DMS114 treated with DMSO at 0.1 percent for 48 hours (cell line): Measurements from ENCODE around the gene AMER2.
A peak's percentile ranks its signal among the peaks of the same experiment; 100 is the strongest.

Source experiments
- DNase-seq: peaks from one replicate; lab custom pipeline; 2025; ENCODE audit not compliant: unreplicated experiment; lab: John Stamatoyannopoulos, UW

The AMER2 gene

GRCh38 chr13:25153736-25154135 lies 18.4 kb downstream of the AMER2 start:
- DNase-seq, result no peak

DNA sequence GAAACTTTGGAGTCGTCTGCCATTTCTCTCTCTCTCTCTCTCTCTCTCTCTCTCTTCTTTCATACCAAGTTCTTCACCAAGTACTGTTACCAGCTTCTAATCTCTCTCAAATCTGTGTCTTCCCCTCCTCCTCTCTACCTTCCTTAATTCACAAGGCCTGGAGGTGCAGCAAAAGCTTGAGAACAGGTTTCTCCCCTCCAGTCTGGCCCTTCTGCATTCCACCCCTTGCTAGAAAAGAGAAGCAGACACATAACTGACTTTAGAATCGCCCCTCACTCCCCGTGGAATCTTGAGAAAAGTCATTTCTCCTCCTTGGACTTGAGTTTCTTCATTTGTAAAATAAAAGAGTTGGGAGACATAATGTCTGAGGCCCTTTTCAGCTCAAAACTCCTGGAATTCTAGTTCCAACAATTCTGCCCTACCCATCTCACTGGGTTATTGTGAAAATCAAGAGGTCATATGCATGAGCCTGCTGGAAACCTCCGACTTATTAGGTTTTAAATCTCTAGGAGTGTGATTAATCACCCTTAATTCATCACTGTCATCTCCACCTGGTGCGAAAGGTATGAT lies 20.4 kb downstream of the AMER2 start:
- DNase-seq, result no peak

DNA sequence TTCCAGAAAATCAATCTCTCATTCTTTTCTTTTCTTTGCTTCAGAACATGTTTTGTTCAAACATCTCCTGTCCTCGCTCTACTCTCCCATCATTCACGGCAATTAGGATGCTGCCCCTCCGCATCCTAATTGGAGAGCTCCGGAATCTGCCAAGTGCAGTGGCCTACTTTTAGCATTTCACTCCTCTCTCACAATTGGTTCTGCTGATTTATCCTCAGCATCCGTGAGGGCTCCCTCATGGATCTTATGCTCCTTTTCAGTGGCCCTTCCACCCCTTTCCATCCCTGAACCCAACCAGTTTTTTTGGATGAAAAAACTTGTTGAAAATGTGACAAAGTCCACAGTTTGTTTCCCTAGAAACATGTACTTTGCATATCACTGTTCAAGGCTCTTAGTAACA lies 22.4 kb downstream of the AMER2 start:
- no peak for DNase-seq

DNA sequence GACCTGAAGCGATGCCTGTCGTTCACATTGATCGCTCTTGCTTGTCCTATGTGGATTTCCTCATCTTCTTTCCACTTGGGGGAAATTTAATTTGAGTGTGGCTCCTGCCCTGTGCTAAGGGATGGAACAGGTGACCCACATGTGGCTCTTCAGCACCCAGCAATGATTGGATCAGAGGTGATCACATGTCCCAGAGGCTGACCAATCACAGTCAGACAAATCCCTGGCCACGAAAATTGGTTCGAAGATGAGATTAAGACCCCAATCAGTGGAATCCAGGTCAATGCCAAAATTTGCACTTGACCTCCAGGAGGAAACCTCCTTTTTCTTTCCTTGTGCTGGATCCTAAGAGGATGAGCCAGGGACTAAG lies 23.7 kb downstream of the AMER2 start:
- DNase-seq, result no peak

DNA sequence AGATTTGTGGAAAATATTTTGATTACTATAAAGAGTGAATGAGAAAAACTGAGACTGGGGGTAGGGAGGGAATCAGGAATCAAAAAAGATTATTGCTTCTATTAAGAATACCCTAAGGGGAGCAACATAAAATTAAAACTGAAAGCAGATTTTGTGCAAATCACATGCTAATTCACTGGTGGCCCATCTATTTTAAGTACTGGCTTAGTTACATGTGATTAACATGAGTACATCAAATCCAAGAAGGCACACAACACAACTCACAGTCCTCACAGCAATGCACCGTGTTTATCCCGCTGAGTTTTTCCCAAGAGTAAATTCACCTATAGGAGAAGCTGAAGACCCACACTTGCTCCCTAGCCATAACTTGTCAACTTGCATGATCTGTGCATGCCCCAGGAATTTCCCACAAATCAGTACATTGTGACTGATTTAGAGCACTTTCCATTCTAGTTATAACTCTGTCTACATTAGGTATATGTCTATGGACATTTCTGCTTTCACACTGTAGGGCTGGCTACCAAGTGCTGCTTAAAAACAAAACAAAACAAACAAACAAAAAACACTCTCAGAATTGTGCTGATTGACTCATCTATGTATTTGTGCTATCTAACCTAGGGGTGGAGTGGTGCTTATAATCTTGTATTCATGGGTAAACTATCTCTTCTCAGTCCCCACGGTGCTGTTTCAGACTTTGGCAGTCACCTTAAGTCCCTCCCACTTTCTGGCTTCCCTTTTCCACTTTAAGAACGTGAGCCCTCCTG lies 24.3 kb downstream of the AMER2 start:
- DNase-seq, result no peak

DNA sequence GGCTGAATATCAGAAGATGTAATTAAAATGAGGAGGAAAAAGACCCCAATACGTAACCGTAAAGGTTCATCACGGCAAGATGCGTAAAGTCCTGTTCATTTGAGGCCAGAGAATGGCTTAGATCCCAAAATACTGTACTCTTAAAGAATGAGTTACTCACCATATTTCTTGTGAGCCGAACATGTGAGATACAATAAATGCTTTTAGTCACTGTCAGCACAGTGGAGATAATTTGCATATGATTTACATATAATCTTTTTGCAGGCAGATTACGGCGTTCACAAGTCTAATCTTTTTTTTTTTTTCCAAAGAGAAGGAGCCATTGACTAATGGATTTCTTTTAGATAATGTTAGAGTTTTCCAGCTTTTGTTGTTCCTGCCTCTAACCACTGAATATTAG lies 28.4 kb downstream of the AMER2 start:
- no peak for DNase-seq

DNA sequence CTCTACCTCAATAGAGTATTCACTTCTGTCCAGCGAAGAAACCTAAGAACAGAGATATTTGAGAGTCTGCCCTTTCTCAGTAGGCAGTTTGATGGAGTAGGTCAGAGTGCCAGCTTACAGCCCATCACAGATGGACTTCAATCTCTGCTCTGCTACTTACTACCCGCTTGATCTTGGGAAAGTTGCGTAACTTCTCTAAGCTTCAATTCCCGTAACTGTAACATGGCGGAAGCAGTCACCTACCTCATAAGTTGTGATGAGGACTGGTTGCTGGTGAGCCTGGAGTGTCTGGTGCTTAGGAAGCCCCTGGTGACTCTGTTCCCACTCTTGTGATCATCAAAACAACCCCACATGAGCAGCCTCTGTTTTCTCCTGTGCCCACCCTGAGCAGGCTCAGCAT lies 31.0 kb downstream of the AMER2 start:
- no peak for DNase-seq

- no peak for DNase-seq
Observed at GRCh38 chr13:25137788-25138115, 34.3 kb downstream of the AMER2 start.

DNA sequence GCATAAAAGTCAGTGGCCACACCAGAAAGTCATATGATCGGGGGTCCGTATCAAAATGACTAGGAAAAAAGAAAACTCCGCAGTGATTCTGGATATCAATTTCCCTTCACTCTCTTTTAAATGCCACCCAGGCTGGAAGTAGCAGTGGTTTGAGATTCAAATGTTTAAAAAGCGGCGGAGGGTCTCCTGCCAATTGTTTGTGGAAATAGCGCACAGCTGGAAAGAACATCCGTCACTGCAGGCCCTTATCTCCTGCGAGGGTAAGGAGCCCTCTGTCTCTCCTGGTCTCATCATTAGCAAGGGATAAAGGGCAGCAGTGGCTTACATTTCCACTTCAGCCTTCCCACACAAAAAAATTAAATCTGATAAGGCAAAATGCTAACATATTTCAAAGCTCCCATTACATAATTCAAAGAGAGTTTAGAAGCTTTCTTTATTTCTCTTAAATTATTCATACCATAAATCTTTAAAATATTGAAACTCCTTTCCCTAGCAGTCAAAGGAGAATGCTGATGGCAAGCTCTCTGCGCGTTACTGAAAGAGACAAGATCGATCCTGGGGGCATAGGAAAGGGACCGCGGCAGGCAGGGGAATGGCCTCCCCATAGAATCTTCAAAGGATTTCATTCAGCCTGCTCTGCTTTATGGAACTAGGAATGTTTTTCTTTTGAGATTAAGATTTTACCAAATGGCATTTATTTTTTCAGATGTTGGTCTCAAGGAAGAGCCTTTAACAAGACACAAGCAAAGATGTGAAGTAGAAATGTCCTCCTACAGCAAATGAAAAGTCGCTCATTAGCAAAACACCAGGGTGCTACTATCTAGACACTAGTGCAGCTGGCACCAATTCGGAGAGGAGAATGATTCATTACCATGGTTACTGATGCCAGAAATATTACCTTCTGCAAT lies 35.0 kb downstream of the AMER2 start:
- DNase-seq, result no peak

GRCh38 chr13:25135896-25136295 lies 36.2 kb downstream of the AMER2 start:
- no peak for DNase-seq

DNA sequence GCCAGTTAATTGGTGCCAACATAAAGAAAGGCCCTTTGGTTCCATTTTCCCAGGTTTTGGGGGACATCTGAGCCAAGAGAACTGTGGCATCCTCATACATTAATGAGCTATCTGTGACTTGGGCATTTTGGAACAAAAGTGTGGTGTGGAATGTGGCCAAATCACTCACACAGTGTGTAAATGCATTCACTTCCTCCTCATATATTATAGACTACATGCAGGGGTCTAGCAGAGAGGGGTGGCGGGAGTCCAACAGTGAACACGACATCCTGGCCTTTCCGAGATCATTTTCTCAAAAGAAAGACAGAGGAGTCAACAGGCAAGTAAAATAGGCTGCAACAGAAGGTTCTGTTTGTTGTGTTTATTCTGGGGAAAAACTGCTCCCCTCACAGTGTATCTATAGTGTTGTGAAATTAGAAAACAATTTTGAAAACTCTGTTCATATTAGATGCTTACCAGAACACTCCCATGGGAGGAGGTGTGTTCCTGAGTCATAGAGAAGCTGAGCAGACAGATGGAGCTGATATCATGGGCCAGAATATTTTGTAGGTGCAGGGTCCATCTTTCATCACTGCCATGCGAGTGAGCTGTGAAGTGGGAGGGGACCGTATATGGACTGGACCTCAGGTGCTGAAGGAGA lies 39.2 kb downstream of the AMER2 start:
- no peak for DNase-seq

GRCh38 chr13:25131881-25132420 lies 40.1 kb downstream of the AMER2 start:
- no peak for DNase-seq

GRCh38 chr13:25130944-25131343 lies 41.1 kb downstream of the AMER2 start:
- DNase-seq, result no peak

DNA sequence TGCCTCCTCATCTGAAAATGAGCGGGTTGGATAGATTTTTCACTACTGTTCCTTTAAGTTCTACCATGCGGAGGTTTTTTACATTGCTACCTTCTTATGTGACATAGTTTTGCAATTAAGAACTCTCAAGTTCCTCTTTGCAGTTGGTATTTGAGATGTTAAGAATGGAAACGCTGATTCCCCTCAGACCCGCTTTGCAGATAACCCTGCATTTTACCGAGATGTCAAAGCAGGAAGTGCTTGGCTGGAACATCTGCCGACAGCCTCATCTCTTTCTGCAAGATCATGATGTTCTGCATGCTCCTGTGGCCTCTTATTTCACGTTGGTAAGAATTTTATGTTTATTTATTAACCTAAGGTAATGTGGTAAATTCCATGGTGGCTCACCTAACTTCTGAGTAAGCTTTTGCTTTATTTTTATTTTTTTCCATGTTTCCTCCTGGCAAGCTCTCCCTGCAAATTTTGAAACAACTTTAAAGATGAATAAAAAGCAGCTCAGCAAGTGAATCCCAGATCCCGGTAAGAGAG lies 53.6 kb downstream of the AMER2 start:
- no peak for DNase-seq

GRCh38 chr13:25117312-25117711 lies 54.8 kb downstream of the AMER2 start:
- DNase-seq, result no peak

GRCh38 chr13:25116044-25116443 lies 56.0 kb downstream of the AMER2 start:
- no peak for DNase-seq

DNA sequence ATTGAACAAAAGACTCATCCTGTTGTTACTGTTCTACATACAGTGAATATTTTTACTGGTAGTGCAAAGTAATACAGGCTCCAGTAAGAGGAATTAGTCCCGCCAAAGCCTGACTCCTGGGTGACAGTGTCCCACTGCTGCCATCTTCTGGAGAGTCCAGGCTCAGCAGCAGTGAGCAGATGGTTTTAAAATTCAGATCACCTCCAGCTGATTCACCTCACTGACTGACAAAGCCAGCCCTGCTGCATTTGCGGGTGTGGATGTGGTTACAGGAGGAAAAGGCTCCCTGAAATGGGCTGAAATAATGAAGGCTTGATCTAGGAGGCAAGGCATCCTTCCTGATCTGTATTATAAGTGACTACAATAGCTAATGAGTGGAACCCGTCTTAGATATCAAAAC lies 57.9 kb downstream of the AMER2 start:
- DNase-seq, result peak; percentile 34

DNA sequence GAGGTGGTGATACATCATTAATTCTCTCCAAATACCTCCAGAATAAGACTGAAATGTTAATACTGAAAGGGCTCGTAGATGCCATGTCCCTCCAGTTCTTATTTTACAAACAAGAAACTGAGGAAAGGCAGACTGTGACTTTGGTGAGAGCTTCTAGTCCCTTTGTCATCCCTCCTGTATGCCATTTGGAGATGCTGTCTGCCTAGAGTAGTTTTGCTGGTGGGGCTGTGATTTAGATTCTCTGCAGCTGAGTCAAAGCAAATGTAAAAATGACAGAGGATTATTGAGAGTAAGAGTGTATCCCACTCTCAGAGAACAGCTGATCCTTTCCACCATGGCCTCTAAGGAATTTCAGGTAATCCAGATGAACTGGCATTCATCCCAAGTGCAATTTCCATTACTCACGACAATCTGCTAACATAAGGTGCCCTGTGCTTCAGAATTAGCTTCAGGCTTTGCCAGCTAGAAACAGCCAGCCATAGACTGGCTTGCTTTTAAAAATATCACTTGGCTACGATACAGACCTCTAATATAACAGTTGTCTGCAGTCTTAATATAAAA lies 59.3 kb downstream of the AMER2 start:
- no peak for DNase-seq
